CD4-positive, alpha-beta memory T cell (primary cell): Measurements from ENCODE around the gene TRMT1L. TPM values are rescaled to one million over a fixed set of nuclear protein-coding genes. Genes with fewer than 3 reads are reported as not detected.

Experiments
- polyA plus RNA-seq, 2 donors: library from polyadenylated mRNA; unstranded; fragments of 300-500 nt; fragmentation: Illumina TruSeq; gene quantifications; one replicate each; pipeline ENCODE4 v1.2.3, GENCODE V29; 2021
- total RNA-seq, 2 experiments: library from RNA; stranded (reverse); gene quantifications; one replicate each; pipeline ENCODE4 v1.2.3, GENCODE V29; 2021

The TRMT1L gene
- total and polyA plus RNA-seq, 4 experiments from 2014 or later, result 7.1 to 33.9 (median 27.4) TPM

Other genes starting within 250 kb of the TRMT1L start
- 10 to 100 TPM; 42.8 to 43.2 TPM for gene NIBAN1, start 182.4 kb downstream of the TRMT1L start, total RNA-seq
- gene NIBAN1, start 182.4 kb downstream of the TRMT1L start, polyA plus RNA-seq, result 10 to 100 TPM in 1 of 2 donors, 1 to 10 TPM in 1; 9.9 to 32.9 TPM
- gene RNF2, start 111.4 kb downstream of the TRMT1L start, total RNA-seq, result 10 to 100 TPM; 27.0 TPM
- gene RNF2, start 111.4 kb downstream of the TRMT1L start, polyA plus RNA-seq, result 10 to 100 TPM; 26.5 to 37.1 TPM
- gene SWT1, start 214 bp upstream of the TRMT1L start, total RNA-seq, result 10 to 100 TPM in 1 of 2 experiments, 1 to 10 TPM in 1; 9.7 to 10.6 TPM
- 1 to 10 TPM; 5.8 to 6.0 TPM for gene SWT1, start 214 bp upstream of the TRMT1L start, polyA plus RNA-seq
- 100 to 1,000 TPM; 179 to 187 TPM for gene IVNS1ABP, start 160.3 kb upstream of the TRMT1L start, total RNA-seq
- gene IVNS1ABP, start 160.3 kb upstream of the TRMT1L start, polyA plus RNA-seq, result 10 to 100 TPM; 74.0 to 79.6 TPM